SK-N-SH (cell line): ENCODE measurements around the gene TAOK2.

Source experiments
- FOSL2 ChIP-seq: IDR thresholded peaks from 2 replicates; pipeline ENCODE4 v1.4.0; 2012; ENCODE audit warnings: low read depth, mild to moderate bottlenecking, moderate library complexity, borderline replicate concordance
- GABPA ChIP-seq: IDR thresholded peaks from 2 replicates; pipeline ENCODE4 v1.4.0; 2012; ENCODE audit warnings: low read depth, mild to moderate bottlenecking
- POLR2AphosphoS5 ChIP-seq: IDR thresholded peaks from 2 replicates; pipeline ENCODE4 v1.6.1; 2012; ENCODE audit warnings: low read depth, low read length
- SIN3A ChIP-seq: IDR thresholded peaks from 2 replicates; pipeline ENCODE4 v1.6.1; 2012; ENCODE audit warnings: low read depth, mild to moderate bottlenecking, low read length, moderate library complexity, borderline replicate concordance
- TAF1 ChIP-seq: IDR thresholded peaks from 2 replicates; pipeline ENCODE4 v1.6.1; 2012; ENCODE audit warnings: low read depth, mild to moderate bottlenecking, low read length, moderate library complexity, borderline replicate concordance
- TF ChIP-seq, protein P1 (sequence below): IDR thresholded peaks from 2 replicates; pipeline ENCODE4 v1.6.1; 2012; ENCODE audit warnings: mild to moderate bottlenecking, low read depth, low read length, moderate library complexity
- TF ChIP-seq, protein P2 (sequence below): fragments of 200-600 bp; sonication (generic); IDR thresholded peaks from 2 replicates; pipeline ENCODE4 v1.6.1; 2017; ENCODE audit warnings: antibody characterized with exemption, mild to moderate bottlenecking, moderate library complexity
- TF ChIP-seq, protein P3 (sequence below): fragments of 150-350 bp; IDR thresholded peaks from 2 replicates; pipeline ENCODE4 v1.6.1; 2016; ENCODE audit warnings: mild to moderate bottlenecking, low read depth, low read length

DNA sequence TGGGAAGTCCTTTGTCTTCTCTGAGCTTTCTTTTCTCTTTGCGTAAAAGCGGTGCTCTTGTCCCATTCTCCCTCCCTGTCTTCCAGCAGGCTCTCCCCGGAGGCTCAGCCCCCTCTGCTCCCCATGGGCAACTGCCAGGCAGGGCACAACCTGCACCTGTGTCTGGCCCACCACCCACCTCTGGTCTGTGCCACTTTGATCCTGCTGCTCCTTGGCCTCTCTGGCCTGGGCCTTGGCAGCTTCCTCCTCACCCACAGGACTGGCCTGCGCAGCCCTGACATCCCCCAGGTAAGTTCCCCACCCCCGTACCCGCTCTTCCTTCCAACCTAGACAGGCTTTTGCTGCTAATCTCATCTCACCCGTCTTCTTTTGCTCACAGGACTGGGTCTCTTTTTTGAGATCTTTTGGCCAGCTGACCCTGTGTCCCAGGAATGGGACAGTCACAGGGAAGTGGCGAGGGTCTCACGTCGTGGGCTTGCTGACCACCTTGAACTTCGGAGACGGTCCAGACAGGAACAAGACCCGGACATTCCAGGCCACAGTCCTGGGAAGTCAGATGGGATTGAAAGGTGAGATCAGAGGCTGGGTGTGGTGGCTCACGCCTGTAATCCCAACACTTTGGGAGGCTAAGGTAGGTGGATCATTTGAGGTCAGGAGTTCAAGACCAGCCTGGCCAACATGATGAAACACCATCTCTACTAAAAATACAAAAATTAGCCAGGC, 10.5 kb upstream of the TAOK2 start:
- TF ChIP-seq, protein P1, sequence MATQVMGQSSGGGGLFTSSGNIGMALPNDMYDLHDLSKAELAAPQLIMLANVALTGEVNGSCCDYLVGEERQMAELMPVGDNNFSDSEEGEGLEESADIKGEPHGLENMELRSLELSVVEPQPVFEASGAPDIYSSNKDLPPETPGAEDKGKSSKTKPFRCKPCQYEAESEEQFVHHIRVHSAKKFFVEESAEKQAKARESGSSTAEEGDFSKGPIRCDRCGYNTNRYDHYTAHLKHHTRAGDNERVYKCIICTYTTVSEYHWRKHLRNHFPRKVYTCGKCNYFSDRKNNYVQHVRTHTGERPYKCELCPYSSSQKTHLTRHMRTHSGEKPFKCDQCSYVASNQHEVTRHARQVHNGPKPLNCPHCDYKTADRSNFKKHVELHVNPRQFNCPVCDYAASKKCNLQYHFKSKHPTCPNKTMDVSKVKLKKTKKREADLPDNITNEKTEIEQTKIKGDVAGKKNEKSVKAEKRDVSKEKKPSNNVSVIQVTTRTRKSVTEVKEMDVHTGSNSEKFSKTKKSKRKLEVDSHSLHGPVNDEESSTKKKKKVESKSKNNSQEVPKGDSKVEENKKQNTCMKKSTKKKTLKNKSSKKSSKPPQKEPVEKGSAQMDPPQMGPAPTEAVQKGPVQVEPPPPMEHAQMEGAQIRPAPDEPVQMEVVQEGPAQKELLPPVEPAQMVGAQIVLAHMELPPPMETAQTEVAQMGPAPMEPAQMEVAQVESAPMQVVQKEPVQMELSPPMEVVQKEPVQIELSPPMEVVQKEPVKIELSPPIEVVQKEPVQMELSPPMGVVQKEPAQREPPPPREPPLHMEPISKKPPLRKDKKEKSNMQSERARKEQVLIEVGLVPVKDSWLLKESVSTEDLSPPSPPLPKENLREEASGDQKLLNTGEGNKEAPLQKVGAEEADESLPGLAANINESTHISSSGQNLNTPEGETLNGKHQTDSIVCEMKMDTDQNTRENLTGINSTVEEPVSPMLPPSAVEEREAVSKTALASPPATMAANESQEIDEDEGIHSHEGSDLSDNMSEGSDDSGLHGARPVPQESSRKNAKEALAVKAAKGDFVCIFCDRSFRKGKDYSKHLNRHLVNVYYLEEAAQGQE, result no peak
- TF ChIP-seq, protein P2, sequence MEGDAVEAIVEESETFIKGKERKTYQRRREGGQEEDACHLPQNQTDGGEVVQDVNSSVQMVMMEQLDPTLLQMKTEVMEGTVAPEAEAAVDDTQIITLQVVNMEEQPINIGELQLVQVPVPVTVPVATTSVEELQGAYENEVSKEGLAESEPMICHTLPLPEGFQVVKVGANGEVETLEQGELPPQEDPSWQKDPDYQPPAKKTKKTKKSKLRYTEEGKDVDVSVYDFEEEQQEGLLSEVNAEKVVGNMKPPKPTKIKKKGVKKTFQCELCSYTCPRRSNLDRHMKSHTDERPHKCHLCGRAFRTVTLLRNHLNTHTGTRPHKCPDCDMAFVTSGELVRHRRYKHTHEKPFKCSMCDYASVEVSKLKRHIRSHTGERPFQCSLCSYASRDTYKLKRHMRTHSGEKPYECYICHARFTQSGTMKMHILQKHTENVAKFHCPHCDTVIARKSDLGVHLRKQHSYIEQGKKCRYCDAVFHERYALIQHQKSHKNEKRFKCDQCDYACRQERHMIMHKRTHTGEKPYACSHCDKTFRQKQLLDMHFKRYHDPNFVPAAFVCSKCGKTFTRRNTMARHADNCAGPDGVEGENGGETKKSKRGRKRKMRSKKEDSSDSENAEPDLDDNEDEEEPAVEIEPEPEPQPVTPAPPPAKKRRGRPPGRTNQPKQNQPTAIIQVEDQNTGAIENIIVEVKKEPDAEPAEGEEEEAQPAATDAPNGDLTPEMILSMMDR, result no peak
- no peak for TF ChIP-seq POLR2AphosphoS5
- no peak for TF ChIP-seq GABPA
- no peak for TF ChIP-seq TAF1
- TF ChIP-seq SIN3A, result no peak
- no peak for TF ChIP-seq FOSL2
- TF ChIP-seq, protein P3, sequence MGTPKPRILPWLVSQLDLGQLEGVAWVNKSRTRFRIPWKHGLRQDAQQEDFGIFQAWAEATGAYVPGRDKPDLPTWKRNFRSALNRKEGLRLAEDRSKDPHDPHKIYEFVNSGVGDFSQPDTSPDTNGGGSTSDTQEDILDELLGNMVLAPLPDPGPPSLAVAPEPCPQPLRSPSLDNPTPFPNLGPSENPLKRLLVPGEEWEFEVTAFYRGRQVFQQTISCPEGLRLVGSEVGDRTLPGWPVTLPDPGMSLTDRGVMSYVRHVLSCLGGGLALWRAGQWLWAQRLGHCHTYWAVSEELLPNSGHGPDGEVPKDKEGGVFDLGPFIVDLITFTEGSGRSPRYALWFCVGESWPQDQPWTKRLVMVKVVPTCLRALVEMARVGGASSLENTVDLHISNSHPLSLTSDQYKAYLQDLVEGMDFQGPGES, result no peak
